Activated CD4-positive, alpha-beta T cell treated with anti-CD3 and anti-CD28 coated beads for 1 hour (primary cell): ENCODE data around the gene KMT5B.
"Not testable (repeated sequence)": the region's sequence is repeated elsewhere in the genome, so short reads cannot be mapped to it uniquely, and the experiment has no call there.

ENCODE experiments used
- DNase-seq: peaks from one replicate; pipeline ENCODE4 v3.0.0-alpha.2; 2020

The KMT5B gene

DNA sequence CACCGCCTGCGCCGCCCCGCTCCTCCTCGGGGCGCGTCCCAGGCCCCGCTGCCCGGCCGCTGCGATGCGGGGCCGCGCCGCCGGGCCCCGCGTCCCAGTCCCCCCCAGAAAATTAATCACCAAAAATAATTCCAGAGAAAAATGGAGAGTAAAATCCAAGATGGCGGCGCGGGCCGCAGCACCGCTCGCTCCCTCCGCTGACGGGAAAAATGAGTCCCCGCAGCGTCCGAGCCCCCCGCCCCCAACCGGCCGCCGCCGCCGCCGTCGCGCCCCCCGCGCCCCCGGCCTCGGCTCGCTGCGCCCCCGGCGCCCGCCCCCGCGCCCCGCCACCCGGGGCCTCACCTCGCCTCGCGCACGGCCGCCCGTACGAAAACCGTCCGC is at the start of gene KMT5B:
KMT5B (minus strand) TSS at position 162 of the 381 bp plus-strand sequence. CDS start 23,220 bp downstream, outside the sequence.
- peak; percentile 37 for DNase-seq

DNA sequence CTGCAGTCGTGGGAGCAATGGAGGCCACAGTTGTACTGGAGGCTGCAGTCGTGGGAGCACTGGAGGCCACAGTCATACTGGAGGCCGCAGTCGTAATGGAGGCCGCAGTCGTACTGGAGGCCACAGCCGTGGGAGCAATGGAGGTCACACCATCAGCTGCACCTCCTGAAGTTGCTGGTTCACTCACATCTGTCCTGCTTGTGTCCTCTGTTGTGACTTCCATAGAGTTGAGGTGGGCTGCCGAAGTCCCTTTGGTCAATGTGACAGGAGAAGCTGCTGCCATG is 49.4 kb upstream of the KMT5B start:
- no peak for DNase-seq

- DNase-seq, result no peak
These were observed 48.9 kb upstream of the KMT5B start for GRCh38 chr11:68261749-68262543.

DNA sequence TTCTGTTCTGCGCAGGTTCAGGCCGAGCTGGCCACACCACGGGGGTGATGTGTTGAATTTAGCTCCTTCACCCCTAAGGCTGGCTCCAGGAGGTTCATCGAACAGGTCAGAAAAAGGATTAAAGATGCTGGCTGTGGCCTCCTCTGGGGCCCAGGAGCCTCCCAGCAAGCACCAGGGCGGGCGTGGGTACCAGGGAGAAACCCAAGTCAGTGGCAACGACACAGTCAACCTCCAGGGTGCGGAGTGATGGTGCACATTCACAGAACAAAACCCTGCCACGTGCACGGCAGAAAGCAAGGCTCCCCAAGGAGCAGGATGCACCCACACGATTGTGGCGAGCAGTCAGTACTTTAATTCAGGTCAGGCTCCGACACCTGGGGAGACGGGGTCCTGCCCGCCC is 47.9 kb upstream of the KMT5B start:
- no peak for DNase-seq

- no peak for DNase-seq
These were observed 47.4 kb upstream of the KMT5B start for GRCh38 chr11:68260484-68260883.

- no peak for DNase-seq
These were observed 46.2 kb upstream of the KMT5B start for GRCh38 chr11:68259122-68259959.

DNA sequence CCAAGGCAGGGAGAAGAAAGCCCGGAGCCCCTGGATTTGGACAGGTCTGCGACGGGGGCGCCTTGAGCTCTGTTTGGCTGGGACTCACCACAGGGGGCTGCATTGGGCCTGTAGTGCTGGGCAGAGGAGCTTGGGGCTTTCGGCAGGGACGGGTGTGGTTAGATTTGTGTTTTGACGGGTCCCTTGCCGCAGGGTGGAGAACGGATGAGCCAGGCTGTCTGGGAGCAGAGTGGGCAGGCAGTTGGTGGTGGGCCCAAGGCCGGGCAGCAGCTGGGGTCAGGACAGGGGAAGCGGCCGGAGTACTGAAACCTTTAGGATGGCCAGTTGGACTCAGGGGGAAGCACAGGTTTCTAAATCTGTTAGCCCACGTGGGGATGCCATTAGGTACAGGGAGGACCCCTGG is 45.3 kb upstream of the KMT5B start:
- no peak for DNase-seq

GRCh38 chr11:68257477-68258362 is 44.6 kb upstream of the KMT5B start:
- peak; percentile 87 for DNase-seq

DNA sequence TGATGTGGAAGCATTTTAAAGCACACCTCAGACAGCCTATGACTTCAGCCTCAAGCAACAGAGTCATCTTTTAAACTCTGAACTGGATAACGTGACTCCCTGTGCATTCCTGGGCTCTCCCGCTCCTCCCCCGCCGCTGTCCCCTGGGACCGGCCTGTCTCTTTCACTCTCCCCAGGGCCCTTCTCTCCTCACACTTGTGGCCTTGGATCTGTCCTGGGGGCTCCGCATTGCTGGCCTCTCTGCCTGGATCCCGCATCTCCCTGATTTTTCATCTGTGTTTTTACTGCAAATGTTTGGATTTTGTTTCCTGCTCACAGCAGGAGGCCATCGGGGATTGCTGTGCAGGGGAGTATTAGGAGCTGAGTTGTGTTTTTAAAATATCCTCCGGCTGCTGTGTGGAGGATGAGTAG is 43.2 kb upstream of the KMT5B start:
- no peak for DNase-seq

DNA sequence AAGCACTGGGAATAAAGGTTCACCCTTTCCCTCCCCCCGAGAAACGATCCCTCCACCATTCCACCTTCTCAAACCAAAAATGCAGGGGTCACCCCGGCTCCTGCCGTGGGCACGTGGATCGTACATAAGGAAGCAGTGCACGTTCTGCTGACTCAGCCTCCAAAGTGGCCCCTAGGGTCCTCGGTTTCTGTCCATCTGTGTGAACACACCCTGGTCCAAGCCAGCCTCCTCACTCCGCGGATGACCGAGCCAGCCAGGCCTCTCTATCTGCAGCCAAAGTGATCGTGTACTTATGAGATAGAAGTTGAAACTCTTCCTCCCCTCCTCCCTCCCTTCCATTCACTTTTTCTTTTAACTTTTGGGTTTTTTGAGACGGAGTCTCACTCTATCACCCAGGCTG is 42.4 kb upstream of the KMT5B start:
- DNase-seq, result no peak

- no peak for DNase-seq
These were observed 41.3 kb upstream of the KMT5B start for GRCh38 chr11:68254421-68254820.

- DNase-seq, result no peak
These were observed 38.7 kb upstream of the KMT5B start for GRCh38 chr11:68251765-68252164.

DNA sequence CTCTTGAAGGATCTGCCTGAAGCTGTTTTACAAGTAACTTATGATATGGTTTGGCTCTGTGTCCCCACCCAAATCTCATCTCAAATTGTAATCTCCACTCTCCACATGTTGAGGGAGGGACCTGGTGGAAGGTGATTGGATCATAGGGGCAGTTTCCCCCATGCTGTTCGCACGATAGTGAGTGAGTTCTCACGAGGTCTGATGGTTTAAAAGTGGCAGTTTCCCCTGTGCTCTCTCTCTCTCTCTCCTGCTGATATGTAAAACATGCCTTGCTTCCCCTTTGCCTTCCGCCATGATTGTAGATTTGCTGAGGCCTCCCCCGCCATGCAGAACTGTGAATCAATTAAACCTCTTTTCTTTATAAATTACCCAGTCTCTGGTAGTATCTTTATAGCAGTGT is 31.8 kb upstream of the KMT5B start:
- DNase-seq, result not testable (repeated sequence)

DNA sequence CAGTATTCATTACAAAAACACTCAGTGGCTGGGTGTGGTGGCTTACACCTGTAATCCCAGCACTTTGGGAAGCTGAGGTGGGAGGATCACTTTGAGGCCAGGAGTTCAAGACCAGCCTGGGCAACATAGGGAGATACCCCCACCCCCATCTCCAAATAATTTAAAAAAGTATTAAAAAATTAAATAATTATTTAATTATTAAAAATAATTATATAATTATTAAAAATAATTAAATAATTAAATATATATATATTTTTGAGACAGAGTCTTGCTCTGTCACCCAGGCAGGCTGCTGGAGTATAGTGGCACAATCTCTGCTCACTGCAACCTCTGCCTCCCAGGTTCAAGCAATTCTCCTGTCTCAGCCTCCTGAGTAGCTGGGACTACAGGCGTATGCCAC is 30.8 kb upstream of the KMT5B start:
- DNase-seq, result not testable (repeated sequence)

DNA sequence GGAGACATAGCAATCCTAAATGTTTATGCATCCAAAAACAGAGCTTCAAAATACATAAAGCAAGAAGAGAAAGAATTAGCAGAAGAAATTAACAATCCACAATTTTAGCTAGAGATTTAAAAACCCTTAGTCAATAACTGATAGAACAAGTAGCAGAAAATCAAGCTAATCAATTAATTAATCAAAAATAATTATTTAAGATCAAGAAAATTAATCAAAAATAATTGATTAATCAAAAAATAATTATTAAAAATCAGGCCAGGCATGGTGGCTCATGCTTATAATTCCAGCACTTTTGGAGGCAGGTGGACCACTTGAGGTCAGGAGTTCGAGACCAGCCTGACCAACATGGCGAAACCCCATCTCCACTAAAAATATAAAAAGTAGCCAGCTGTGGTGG is 29.5 kb upstream of the KMT5B start:
- DNase-seq, result no peak

GRCh38 chr11:68231621-68232020 is 18.5 kb upstream of the KMT5B start:
- DNase-seq, result no peak

- DNase-seq, result no peak
These were observed 16.5 kb upstream of the KMT5B start for GRCh38 chr11:68229601-68230000.

DNA sequence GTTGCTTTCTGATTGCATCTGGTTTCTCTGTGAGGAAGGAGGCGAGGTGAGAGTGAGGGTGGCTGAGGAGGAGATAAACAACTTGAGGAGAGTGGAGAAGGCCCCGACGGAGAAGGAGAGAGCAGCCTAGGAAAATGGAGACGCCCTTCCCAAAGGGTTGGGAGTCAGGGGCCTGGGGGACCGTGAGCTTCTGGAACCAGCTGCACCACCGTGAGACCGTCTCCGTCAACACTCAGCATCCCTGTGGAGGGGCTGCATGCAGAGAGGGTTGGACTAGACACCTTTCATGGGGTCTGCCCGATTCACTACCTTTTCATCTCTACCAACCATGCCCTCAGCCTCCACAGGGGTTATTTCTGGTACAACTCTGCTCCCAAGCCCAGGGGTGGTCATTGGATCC is 13.3 kb upstream of the KMT5B start:
- DNase-seq, result no peak

GRCh38 chr11:68224606-68225005 is 11.5 kb upstream of the KMT5B start:
- DNase-seq, result no peak

GRCh38 chr11:68223275-68223674 is 10.2 kb upstream of the KMT5B start:
- DNase-seq, result no peak

- DNase-seq, result no peak
These were observed 8.3 kb upstream of the KMT5B start for GRCh38 chr11:68221406-68221805.

DNA sequence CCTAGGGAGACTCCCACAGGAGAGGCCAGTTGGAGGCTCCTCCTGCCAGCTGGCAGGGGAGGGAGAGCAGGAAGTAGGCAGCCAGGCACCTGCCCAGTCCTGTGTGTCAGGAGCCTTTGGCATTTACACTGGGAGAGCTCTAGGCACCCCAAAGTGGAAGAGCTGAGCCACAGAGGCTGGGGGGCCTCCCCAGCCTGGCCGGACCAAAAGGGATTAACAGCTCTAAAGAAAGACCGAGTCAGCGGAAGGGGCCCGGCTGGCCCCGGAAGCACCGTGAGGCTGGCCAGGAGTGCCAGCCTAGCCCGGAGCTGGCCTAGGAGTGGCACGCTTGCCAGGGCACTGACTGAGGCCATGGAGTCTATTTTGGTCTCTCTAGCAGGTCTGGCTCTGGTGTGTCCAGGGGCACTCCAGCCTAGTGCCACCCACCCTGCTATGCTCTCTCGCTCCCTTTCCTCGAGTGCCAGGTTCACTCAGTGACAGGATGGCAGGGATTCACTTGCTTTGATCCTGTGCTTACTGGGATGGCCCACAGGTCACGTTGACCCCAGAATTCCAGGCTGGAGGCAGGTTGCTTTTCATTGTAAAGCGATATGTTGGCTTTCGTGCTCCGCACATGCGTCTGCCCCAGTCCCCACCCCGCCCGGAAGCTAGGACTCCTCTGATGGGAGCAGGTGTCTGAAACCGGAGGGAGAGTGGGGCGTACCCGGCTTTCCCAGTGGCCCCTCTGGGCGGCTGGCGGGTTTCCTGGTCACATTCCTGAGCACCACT is 3.3 kb upstream of the KMT5B start:
- no peak for DNase-seq
